HG02870 (cell line): ENCODE data around the gene TULP4.

Source experiments
- ATAC-seq: cut with Tn5 transposase; IDR thresholded peaks from one replicate; pipeline ENCODE4 v1.9.1; 2021; ENCODE audit warnings: mild to moderate bottlenecking, moderate library complexity; ENCODE audit not compliant: unreplicated experiment

TULP4 gene

GRCh38 chr6:158312165-158312564, at the start of gene TULP4:
TSS of gene TULP4 (plus strand) at chr6:158312465. CDS start at chr6:158314017, 1,552 bp downstream.
- ATAC-seq, result no peak

- ATAC-seq, result peak; percentile 87
Observed at GRCh38 chr6:158262755-158263154, 49.5 kb upstream of the TULP4 start.

GRCh38 chr6:158264180-158264579, 48.1 kb upstream of the TULP4 start:
- no peak for ATAC-seq

GRCh38 chr6:158266131-158266530, 46.1 kb upstream of the TULP4 start:
- ATAC-seq, result no peak

- ATAC-seq, result no peak
Observed at GRCh38 chr6:158268361-158269147, 43.7 kb upstream of the TULP4 start.

GRCh38 chr6:158269657-158270056, 42.6 kb upstream of the TULP4 start:
- no peak for ATAC-seq

- ATAC-seq, result no peak
Observed at GRCh38 chr6:158270389-158271127, 41.7 kb upstream of the TULP4 start.

GRCh38 chr6:158272324-158272723, 39.9 kb upstream of the TULP4 start:
- no peak for ATAC-seq

GRCh38 chr6:158278004-158278403, 34.3 kb upstream of the TULP4 start:
- ATAC-seq, result no peak

- ATAC-seq, result no peak
Observed at GRCh38 chr6:158279615-158280014, 32.6 kb upstream of the TULP4 start.

- no peak for ATAC-seq
Observed at GRCh38 chr6:158283304-158283980, 28.8 kb upstream of the TULP4 start.

- no peak for ATAC-seq
Observed at GRCh38 chr6:158284007-158284875, 28.0 kb upstream of the TULP4 start.

GRCh38 chr6:158284876-158285655, 27.2 kb upstream of the TULP4 start:
- no peak for ATAC-seq

GRCh38 chr6:158285656-158286021, 26.6 kb upstream of the TULP4 start:
- no peak for ATAC-seq

GRCh38 chr6:158286413-158286812, 25.9 kb upstream of the TULP4 start:
- no peak for ATAC-seq

- ATAC-seq, result no peak
Observed at GRCh38 chr6:158287047-158287446, 25.2 kb upstream of the TULP4 start.

- ATAC-seq, result peak; percentile 60
Observed at GRCh38 chr6:158290040-158290439, 22.2 kb upstream of the TULP4 start.

- peak; percentile 79 for ATAC-seq
Observed at GRCh38 chr6:158290659-158291058, 21.6 kb upstream of the TULP4 start.

GRCh38 chr6:158292016-158292415, 20.2 kb upstream of the TULP4 start:
- ATAC-seq, result no peak

GRCh38 chr6:158293122-158293521, 19.1 kb upstream of the TULP4 start:
- ATAC-seq, result no peak
